Adrenal gland (tissue), 5 donors: Measurements from ENCODE around the gene CDKN3.

Experiments used
- POLR2A ChIP-seq, 2 donors: fragments of 450-650 bp; IDR thresholded peaks; one replicate each; pipeline ENCODE4 v1.6.1; 2017; ENCODE audit warnings: antibody characterized with exemption in 2 of 2, mild to moderate bottlenecking in 2 of 2, moderate library complexity in 1 of 2
- TF ChIP-seq, protein P1 (sequence below), 6 experiments: fragments of 450-650 bp in 4 of 6; fragments of 200-600 bp in 2 of 6; sonication (generic) in 1 of 6; IDR thresholded peaks; 1 replicate in 5 of 6; 2 replicates in 1 of 6; pipeline versions ENCODE4 v1.5.1 to v1.8.0; 2016 to 2021; ENCODE audit warnings: antibody characterized with exemption in 6 of 6, mild to moderate bottlenecking in 2 of 6, moderate library complexity in 1 of 6
- donor health status: DM: no; HTN: no; CAD: no.

DNA sequence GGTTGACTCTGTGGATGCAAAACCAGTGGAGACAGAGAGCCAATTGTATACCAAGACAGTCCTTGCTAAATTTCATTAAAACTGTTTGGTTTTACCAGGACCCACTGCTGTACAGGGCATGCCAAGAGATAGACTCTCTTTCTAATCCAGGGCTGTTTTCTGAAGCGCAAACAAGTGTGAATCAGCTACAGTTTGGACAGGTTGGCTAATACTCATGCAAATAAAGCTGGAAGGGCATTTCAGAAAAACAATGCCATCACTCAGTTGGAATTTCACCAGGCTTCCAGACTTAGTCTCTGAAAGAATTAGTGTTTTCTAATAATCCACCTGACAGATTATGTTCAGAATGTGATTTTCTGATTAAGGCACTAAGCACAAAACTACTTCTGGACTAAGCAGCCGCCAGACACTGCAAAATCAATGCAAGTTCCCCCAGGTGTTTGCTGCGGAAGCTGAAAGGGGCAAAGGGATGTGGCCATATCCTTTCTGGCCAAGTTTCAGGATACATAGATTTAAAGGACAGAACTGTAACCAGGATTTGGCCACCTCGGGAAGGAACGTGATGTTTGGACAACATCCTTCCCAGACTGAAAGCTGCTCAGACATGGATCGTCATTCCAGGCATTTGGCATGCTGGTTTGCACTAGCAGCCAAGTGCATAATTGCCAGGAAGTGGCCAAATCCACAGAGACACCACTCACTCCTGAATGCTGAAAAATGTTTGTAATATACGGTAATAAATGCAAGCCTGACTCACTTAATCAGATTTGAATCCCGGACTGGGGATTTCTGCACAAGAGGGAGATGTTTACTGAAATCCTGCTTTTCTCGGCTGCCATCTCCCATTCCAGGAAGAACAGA lies 32.0 kb upstream of the CDKN3 start:
- TF ChIP-seq, protein P1, sequence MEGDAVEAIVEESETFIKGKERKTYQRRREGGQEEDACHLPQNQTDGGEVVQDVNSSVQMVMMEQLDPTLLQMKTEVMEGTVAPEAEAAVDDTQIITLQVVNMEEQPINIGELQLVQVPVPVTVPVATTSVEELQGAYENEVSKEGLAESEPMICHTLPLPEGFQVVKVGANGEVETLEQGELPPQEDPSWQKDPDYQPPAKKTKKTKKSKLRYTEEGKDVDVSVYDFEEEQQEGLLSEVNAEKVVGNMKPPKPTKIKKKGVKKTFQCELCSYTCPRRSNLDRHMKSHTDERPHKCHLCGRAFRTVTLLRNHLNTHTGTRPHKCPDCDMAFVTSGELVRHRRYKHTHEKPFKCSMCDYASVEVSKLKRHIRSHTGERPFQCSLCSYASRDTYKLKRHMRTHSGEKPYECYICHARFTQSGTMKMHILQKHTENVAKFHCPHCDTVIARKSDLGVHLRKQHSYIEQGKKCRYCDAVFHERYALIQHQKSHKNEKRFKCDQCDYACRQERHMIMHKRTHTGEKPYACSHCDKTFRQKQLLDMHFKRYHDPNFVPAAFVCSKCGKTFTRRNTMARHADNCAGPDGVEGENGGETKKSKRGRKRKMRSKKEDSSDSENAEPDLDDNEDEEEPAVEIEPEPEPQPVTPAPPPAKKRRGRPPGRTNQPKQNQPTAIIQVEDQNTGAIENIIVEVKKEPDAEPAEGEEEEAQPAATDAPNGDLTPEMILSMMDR (IDR thresholded peaks at IDR 0.05), result no peak
- TF ChIP-seq POLR2A (IDR thresholded peaks at IDR 0.05), result no peak
